Measurements from ENCODE around the gene GMIP. TPM values are rescaled to one million over a fixed set of nuclear protein-coding genes. Genes with fewer than 3 reads are reported as not detected.

GMIP gene
- total RNA-seq, 1 donor from 2014 or later, result 17.0 TPM

- no peak for DNase-seq (ENCODE audit: low read depth)
- no peak overlapping the region for H3K4me3 ChIP-seq (ENCODE audit: low read depth, low read length)
- no peak for TF ChIP-seq CTCF (conservative IDR thresholded peaks at IDR 0.05; ENCODE audit: low read depth, low read length)
Measured at GRCh38 chr19:19651076-19651475, 7.6 kb upstream of the GMIP start.

GRCh38 chr19:19650331-19650730, 6.9 kb upstream of the GMIP start:
- H3K4me3 ChIP-seq (ENCODE audit: low read depth, low read length), result no peak overlapping the region
- no peak for DNase-seq (ENCODE audit: low read depth)
- no peak for TF ChIP-seq CTCF (conservative IDR thresholded peaks at IDR 0.05; ENCODE audit: low read depth, low read length)

DNA sequence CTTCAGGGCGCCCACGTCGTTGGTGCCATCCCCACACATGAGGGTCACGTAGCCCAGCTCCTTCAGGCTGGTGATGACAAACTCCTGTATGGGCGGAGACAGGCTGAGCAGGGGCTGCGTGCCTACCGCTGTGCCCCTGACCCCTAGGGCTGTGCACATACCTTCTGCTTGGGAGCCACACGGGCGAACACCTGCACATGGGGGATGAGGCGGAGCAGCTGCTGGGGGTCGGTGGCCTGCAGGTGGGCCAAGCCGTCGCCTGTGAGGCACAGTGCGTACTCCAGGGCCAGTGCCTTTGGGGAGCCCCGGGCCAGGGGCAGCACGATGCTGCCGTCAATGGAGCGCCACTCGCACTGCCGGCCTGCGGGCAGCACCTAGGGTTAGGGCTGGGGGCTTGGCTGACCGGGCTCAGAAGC, 6.1 kb upstream of the GMIP start:
- no peak for TF ChIP-seq CTCF (conservative IDR thresholded peaks at IDR 0.05; ENCODE audit: low read depth, low read length)
- H3K4me3 ChIP-seq (ENCODE audit: low read depth, low read length), result no peak overlapping the region
- no peak for DNase-seq (ENCODE audit: low read depth)

GRCh38 chr19:19649155-19649554, 5.7 kb upstream of the GMIP start:
- H3K4me3 ChIP-seq (ENCODE audit: low read depth, low read length), result no peak overlapping the region
- DNase-seq (ENCODE audit: low read depth), result no peak
- no peak for TF ChIP-seq CTCF (conservative IDR thresholded peaks at IDR 0.05; ENCODE audit: low read depth, low read length)

DNA sequence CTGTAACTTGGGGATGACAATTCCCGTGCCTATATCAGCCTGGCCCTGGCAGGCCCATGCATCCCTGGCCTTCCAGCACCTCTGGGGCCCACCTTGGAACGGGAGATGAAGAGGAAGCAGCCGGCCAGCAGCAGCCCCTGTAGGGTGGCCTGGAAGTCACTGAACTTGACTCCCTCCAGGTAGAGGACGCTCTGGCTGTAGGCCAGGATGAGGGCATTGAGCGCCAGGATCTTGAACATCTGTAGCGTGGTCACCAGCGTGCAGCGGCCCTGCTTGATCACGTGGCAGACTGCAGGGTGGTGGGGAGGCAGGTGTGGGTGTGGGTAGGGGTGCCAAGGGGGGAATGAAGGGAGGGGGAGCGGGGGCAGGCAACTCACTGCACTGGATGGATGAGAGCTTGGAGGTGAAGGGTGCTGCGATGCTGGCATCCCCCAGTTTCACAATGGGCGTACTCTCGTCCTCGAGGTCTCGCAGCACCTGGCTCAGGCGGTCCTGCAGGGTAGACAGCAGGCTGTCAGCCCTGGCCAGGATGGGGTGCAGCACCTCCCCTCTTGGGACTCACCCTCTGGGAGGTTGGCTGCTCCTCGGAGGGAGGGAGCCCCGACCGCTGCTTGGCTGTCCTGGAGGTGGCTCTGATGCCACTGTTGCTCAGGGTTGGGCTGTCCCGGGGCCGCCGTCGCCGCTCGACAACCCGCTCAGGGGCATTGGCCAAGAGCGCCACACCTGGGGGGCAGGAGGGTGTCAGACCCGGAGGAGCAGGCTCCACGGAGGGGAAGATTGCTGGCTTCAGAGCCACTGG, 3.8 kb upstream of the GMIP start:
- DNase-seq (ENCODE audit: low read depth), result no peak
- H3K4me3 ChIP-seq (ENCODE audit: low read depth, low read length), result no peak overlapping the region
- no peak for TF ChIP-seq CTCF (conservative IDR thresholded peaks at IDR 0.05; ENCODE audit: low read depth, low read length)

GRCh38 chr19:19645233-19645870, 1.9 kb upstream of the GMIP start:
- TF ChIP-seq CTCF (conservative IDR thresholded peaks at IDR 0.05; ENCODE audit: low read depth, low read length), result no peak
- no peak overlapping the region for H3K4me3 ChIP-seq (ENCODE audit: low read depth, low read length)
- no peak for DNase-seq (ENCODE audit: low read depth)

GRCh38 chr19:19644054-19644388, 564 bp upstream of the GMIP start:
- TF ChIP-seq CTCF (conservative IDR thresholded peaks at IDR 0.05; ENCODE audit: low read depth, low read length), result no peak
- peak overlapping the region; percentile 97 for H3K4me3 ChIP-seq (ENCODE audit: low read depth, low read length)
- no peak for DNase-seq (ENCODE audit: low read depth)
